Ishikawa (cell line): ENCODE measurements around the gene GFM1.

Source experiments
- CREB1 ChIP-seq: IDR thresholded peaks from 2 replicates; pipeline ENCODE4 v1.6.1; 2012; ENCODE audit warnings: low read depth
- EGR1 ChIP-seq: IDR thresholded peaks from 2 replicates; pipeline ENCODE4 v1.6.1; 2012
- EP300 ChIP-seq: IDR thresholded peaks from 2 replicates; pipeline ENCODE4 v1.6.1; 2012; ENCODE audit warnings: borderline replicate concordance
- RAD21 ChIP-seq: IDR thresholded peaks from 2 replicates; pipeline ENCODE4 v1.6.1; 2012; ENCODE audit warnings: low read depth
- TCF12 ChIP-seq: IDR thresholded peaks from 2 replicates; pipeline ENCODE4 v1.6.1; 2012; ENCODE audit warnings: low read depth
- TF ChIP-seq, protein P1 (sequence below): IDR thresholded peaks from 2 replicates; pipeline ENCODE4 v1.6.1; 2012
- TF ChIP-seq, protein P2 (sequence below): IDR thresholded peaks from 2 replicates; pipeline ENCODE4 v1.6.1; 2012

DNA sequence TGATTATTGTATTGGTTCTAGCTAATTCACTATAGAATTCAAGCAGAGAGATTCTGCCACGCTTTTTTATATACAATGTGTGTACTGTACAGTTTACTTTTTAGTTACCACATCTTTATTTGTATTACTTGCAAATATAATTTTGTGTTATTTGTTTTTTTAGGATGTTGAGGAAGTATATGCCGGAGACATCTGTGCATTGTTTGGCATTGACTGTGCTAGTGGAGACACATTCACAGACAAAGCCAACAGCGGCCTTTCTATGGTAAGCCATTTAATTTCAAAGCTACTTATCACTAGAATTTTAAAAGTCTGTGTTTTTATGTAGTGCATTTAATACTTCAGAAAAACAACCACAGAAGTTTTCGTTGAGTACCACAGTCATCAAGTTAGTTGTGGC lies 16.4 kb downstream of the GFM1 start:
- no peak for TF ChIP-seq EP300
- TF ChIP-seq, protein P1, sequence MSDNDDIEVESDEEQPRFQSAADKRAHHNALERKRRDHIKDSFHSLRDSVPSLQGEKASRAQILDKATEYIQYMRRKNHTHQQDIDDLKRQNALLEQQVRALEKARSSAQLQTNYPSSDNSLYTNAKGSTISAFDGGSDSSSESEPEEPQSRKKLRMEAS, result no peak
- no peak for TF ChIP-seq RAD21
- TF ChIP-seq EGR1, result no peak
- TF ChIP-seq CREB1, result no peak
- TF ChIP-seq TCF12, result no peak
- TF ChIP-seq, protein P2, sequence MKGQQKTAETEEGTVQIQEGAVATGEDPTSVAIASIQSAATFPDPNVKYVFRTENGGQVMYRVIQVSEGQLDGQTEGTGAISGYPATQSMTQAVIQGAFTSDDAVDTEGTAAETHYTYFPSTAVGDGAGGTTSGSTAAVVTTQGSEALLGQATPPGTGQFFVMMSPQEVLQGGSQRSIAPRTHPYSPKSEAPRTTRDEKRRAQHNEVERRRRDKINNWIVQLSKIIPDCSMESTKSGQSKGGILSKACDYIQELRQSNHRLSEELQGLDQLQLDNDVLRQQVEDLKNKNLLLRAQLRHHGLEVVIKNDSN, result no peak
